ENCODE data around the gene MSANTD7. TPM values are rescaled to one million over a fixed set of nuclear protein-coding genes. Genes with fewer than 3 reads are reported as not detected.

MSANTD7 gene
- total and polyA plus RNA-seq, 10 of the 15 experiments (the other 5 are each of a cell fraction or from before 2014, with no cell fraction given) = 3.5 to 22.8 (median 18.5) TPM

GRCh38 chr10:14878266-14879123 is 40.4 kb downstream of the MSANTD7 start, which contains the start of gene SUV39H2 (continued):
- TF ChIP-seq NR2C2 (IDR thresholded peaks at IDR 0.05; ENCODE audit: borderline replicate concordance, control insufficient read depth, insufficient read length, low read depth) (no peak), NRF1 (conservative IDR thresholded peaks at IDR 0.05; ENCODE audit: low read depth, low read length) (peak; percentile 65), MXI1 (IDR thresholded peaks at IDR 0.05; ENCODE audit: low read depth, low read length) (peak; percentile 67), NBN (IDR thresholded peaks at IDR 0.05) (peak; percentile 61), BACH1 (IDR thresholded peaks at IDR 0.05; ENCODE audit: borderline replicate concordance) (peak; percentile 46; the same call in 1 of the 2 replicates), CBX5 (IDR thresholded peaks at IDR 0.05; ENCODE audit: low read depth) (no peak), ZBTB40 (IDR thresholded peaks at IDR 0.05; ENCODE audit: borderline replicate concordance) (peak; percentile 41; the same call in 1 of the 2 replicates), IRF5 (IDR thresholded peaks at IDR 0.05; ENCODE audit: borderline replicate concordance) (no peak), DPF2 (IDR thresholded peaks at IDR 0.05) (0 out of 2 replicates have a peak, but pooled peaks have one; percentile 72), RB1 (IDR thresholded peaks at IDR 0.05; ENCODE audit: borderline replicate concordance) (no peak), SP1 (IDR thresholded peaks at IDR 0.05; ENCODE audit: low read depth, low read length) (peak; percentile 70), CHD2 (IDR thresholded peaks at IDR 0.05; ENCODE audit: borderline replicate concordance, low read depth, low read length) (peak; percentile 87), SMARCA5 (IDR thresholded peaks at IDR 0.05) (peak; percentile 36; the same call in 1 of the 2 replicates), EED (IDR thresholded peaks at IDR 0.05; ENCODE audit: low read depth) (peak; percentile 63), CREB1 (IDR thresholded peaks at IDR 0.05; ENCODE audit: low read depth) (peak; percentile 89), BHLHE40 (IDR thresholded peaks at IDR 0.05; ENCODE audit: borderline replicate concordance in 1 of 2, low read depth in 2 of 2, low read length in 1 of 2) (peak; percentile 40 to 88; a peak in 3 of 4 replicates), CREM (IDR thresholded peaks at IDR 0.05; ENCODE audit: low read depth) (peak; percentile 89), ZNF622 (IDR thresholded peaks at IDR 0.05) (no peak), MAX (IDR thresholded peaks at IDR 0.05; ENCODE audit: low read depth, low read length) (no peak), REST (IDR thresholded peaks at IDR 0.05; ENCODE audit: low read depth, low read length) (no peak)

Data from GM12878 (cell line).